ENCODE results near the gene NCOA7. TPM values are rescaled to one million over a fixed set of nuclear protein-coding genes. Genes with fewer than 3 reads are reported as not detected.

Gene NCOA7
- total RNA-seq, 1 experiment from 2014 or later, result 9.4 TPM

- Histone ChIP-seq H2BK20ac (ENCODE audit: low read depth, low read length, poor library complexity, severe bottlenecking) (no peak overlapping the region), H3K23ac (ENCODE audit: insufficient read length, low read depth, low read length) (no peak overlapping the region), H3K9me3 (ENCODE audit: control insufficient read depth, low read depth, low read length) (no peaks in the 10 kb centered on the region), H2BK120ac (ENCODE audit: low read depth, low read length, poor library complexity, severe bottlenecking) (no peak overlapping the region), H3K9ac (ENCODE audit: extremely low read depth, insufficient read length, low read length) (no peak overlapping the region), H3K4me2 (ENCODE audit: insufficient read depth, insufficient read length, low read length) (no peak overlapping the region), H3K27ac (ENCODE audit: insufficient read length, low read depth, low read length) (no peak overlapping the region), H3T11ph (ENCODE audit: low read length) (no peak overlapping the region), H3K79me1 (ENCODE audit: insufficient read depth, low read depth, low read length, poor library complexity, severe bottlenecking) (no peaks in the 10 kb centered on the region), H4K5ac (ENCODE audit: insufficient read length, low read depth, low read length) (no peak overlapping the region), H4K91ac (ENCODE audit: insufficient read length, low read depth, low read length) (no peak overlapping the region), H3K4ac (ENCODE audit: low read depth, low read length) (no peak overlapping the region), H3K79me2 (ENCODE audit: insufficient read depth, low read length) (no peaks in the 10 kb centered on the region), H4K8ac (replicated peaks; ENCODE audit: insufficient read length, low read depth, low read length) (no peak overlapping the region), H2AFZ (ENCODE audit: low read length) (no peak overlapping the region), H3K18ac (ENCODE audit: insufficient read length, low read depth, low read length) (no peak overlapping the region), H3K27me3 (ENCODE audit: insufficient read depth, low read length) (no peaks in the 10 kb centered on the region), H3K23me2 (ENCODE audit: insufficient read length, low read depth, low read length, poor library complexity, severe bottlenecking) (peaks cover under 1% of the 10 kb centered on the region), H4K20me1 (ENCODE audit: control insufficient read depth, insufficient read depth, insufficient read length) (no peaks in the 10 kb centered on the region), H2AK5ac (ENCODE audit: insufficient read length, low read length) (no peak overlapping the region), H3K14ac (ENCODE audit: insufficient read depth, low read length) (no peak overlapping the region), H2BK15ac (ENCODE audit: low read depth, low read length) (no peak overlapping the region), H2BK12ac (ENCODE audit: insufficient read length, low read depth, low read length) (no peak overlapping the region), H2BK5ac (ENCODE audit: insufficient read length, low read length) (no peak overlapping the region), H3K4me1 (ENCODE audit: insufficient read depth, low read length) (peaks cover 4% of the 10 kb centered on the region; the same call in 1 of the 2 replicates), H3K56ac (ENCODE audit: insufficient read length, low read depth, low read length) (no peak overlapping the region)
- Mint-ChIP-seq H3K36me3 (ENCODE audit: insufficient read depth in 1 of 3, low read depth in 3 of 3) (no peaks in the 10 kb centered on the region), H3K27ac (no peak overlapping the region), H3K27me3 (ENCODE audit: low read depth) (no peaks in the 10 kb centered on the region), H3K9me3 (no peaks in the 10 kb centered on the region), H3K4me1 (peaks cover 33 to 41% of the 10 kb centered on the region in 2 experiments), H3K4me3 (no peak overlapping the region)
- TF ChIP-seq, protein P1, sequence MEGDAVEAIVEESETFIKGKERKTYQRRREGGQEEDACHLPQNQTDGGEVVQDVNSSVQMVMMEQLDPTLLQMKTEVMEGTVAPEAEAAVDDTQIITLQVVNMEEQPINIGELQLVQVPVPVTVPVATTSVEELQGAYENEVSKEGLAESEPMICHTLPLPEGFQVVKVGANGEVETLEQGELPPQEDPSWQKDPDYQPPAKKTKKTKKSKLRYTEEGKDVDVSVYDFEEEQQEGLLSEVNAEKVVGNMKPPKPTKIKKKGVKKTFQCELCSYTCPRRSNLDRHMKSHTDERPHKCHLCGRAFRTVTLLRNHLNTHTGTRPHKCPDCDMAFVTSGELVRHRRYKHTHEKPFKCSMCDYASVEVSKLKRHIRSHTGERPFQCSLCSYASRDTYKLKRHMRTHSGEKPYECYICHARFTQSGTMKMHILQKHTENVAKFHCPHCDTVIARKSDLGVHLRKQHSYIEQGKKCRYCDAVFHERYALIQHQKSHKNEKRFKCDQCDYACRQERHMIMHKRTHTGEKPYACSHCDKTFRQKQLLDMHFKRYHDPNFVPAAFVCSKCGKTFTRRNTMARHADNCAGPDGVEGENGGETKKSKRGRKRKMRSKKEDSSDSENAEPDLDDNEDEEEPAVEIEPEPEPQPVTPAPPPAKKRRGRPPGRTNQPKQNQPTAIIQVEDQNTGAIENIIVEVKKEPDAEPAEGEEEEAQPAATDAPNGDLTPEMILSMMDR (conservative IDR thresholded peaks at IDR 0.05), result no peak
- DNase-seq, result no peak
- WGBS (ENCODE audit: extremely low coverage, insufficient read length, low lambda C conversion rate), result no CpG with 5 or more reads among the region's 2 CpGs
Observed at GRCh38 chr6:125741336-125741735, 49.4 kb upstream of the NCOA7 start.
